HCT116 (cell line): ENCODE results near the gene GARNL3. TPM values are rescaled to one million over a fixed set of nuclear protein-coding genes. Genes with fewer than 3 reads are reported as not detected.
A peak's percentile ranks its signal among the peaks of the same experiment; 100 is the strongest.

Experiments used
- ATAC-seq: fragments of 200-7000 bp; cut with Tn5 transposase; 2 replicates; pipeline ENCODE4 v1.9.1; 2020; ENCODE audit warnings: mild to moderate bottlenecking, moderate library complexity
- BruUV-seq: library from RNA; stranded (reverse); fragments of 400-500 nt; replicated peaks from 2 replicates; lab custom pipeline; 2021; lab: Mats Ljungman, UMichigan
- CTCF ChIA-PET: fragments of 300-600 bp; sonication (Branson Sonifier 250); formaldehyde crosslinking; loops from one replicate; lab custom pipeline; 2021; ENCODE audit warnings: antibody characterized with exemption; lab: Charles Lee
- POLR2A ChIA-PET: fragments of 300-600, 350-600 bp; sonication (Branson Sonifier 250); formaldehyde crosslinking; loops from one replicate; lab custom pipeline; 2021; ENCODE audit warnings: antibody characterized with exemption; lab: Charles Lee
- RAD21 ChIA-PET, 2 experiments: fragments of 300-600 bp; sonication (Branson Sonifier 250); formaldehyde crosslinking; loops; one replicate each; lab custom pipeline; 2023; ENCODE audit warnings: low total read pairs in 2 of 2; ENCODE audit not compliant: uncharacterized antibody in 2 of 2, unreplicated experiment in 2 of 2, low non-redundant PET in 1 of 2; lab: Charles Lee
- DNase-seq: peaks from one replicate; pipeline ENCODE4 v3.0.0-alpha.2; 2010; ENCODE audit warnings: low read depth, low spot score
- H2AFZ ChIP-seq: fragments of 200-600 bp; shearing (Covaris generic), sonication (generic); 2 replicates; pipeline ENCODE4 v1.6.1; 2017; ENCODE audit warnings: low read depth, mixed run types, mixed read lengths, antibody characterized with exemption, low read length; ENCODE audit not compliant: poor library complexity, severe bottlenecking
- H3K27ac ChIP-seq: 2 replicates; pipeline ENCODE4 v1.5.1; 2012; ENCODE audit warnings: low read depth, low read length
- H3K27me3 ChIP-seq: fragments of 200-600 bp; sonication (generic); 2 replicates; pipeline ENCODE4 v1.6.1; 2016; ENCODE audit warnings: mixed run types, low read length, mixed read lengths; ENCODE audit not compliant: insufficient read depth
- H3K36me3 ChIP-seq, 2 experiments: fragments of 200-500 bp in 1 of 2; fragments of 200-600 bp in 1 of 2; sonication (Bioruptor generic) in 1 of 2; sonication (generic) in 1 of 2; 2 replicates each; pipeline versions ENCODE4 v1.5.1 to v1.6.1; 2014 to 2016; ENCODE audit warnings: low read length in 2 of 2, inconsistent platforms in 1 of 2, mixed read lengths in 1 of 2, mixed run types in 1 of 2; ENCODE audit not compliant: insufficient read depth in 2 of 2, control insufficient read depth in 1 of 2
- H3K4me1 ChIP-seq, 2 experiments: fragments of 200-600 bp in 1 of 2; sonication (generic) in 1 of 2; 2 replicates each; pipeline versions ENCODE4 v1.5.1 to v1.6.1; 2012 to 2017; ENCODE audit warnings: low read length in 2 of 2, inconsistent platforms in 1 of 2, mild to moderate bottlenecking in 1 of 2, mixed read lengths in 1 of 2, mixed run types in 1 of 2, moderate library complexity in 1 of 2; ENCODE audit not compliant: insufficient read depth in 2 of 2, control insufficient read depth in 1 of 2
- H3K4me2 ChIP-seq: fragments of 200-600 bp; sonication (generic); 2 replicates; pipeline ENCODE4 v1.6.1; 2017; ENCODE audit warnings: mixed run types, low read length, mixed read lengths
- H3K4me3 ChIP-seq, 2 experiments: fragments of 200-600 bp in 1 of 2; sonication (generic) in 1 of 2; replicated peaks in 1 of 2; 2 replicates each; pipeline ENCODE4 v1.5.1; 2011 to 2016; ENCODE audit warnings: low read length in 2 of 2, control low read depth in 1 of 2, low read depth in 1 of 2, mild to moderate bottlenecking in 1 of 2, mixed read lengths in 1 of 2, mixed run types in 1 of 2
- H3K79me2 ChIP-seq: fragments of 200-600 bp; sonication (generic); 2 replicates; pipeline ENCODE4 v1.6.1; 2017; ENCODE audit warnings: mild to moderate bottlenecking, mixed run types, low read length, moderate library complexity, mixed read lengths; ENCODE audit not compliant: insufficient read depth
- H3K9ac ChIP-seq: fragments of 200-600 bp; sonication (generic); 2 replicates; pipeline ENCODE4 v1.6.1; 2016; ENCODE audit warnings: low read length, mixed read lengths
- H3K9me2 ChIP-seq: fragments of 200-600 bp; sonication (generic), shearing (Covaris generic); 2 replicates; pipeline ENCODE4 v1.6.1; 2017; ENCODE audit warnings: mixed run types, mild to moderate bottlenecking, moderate library complexity; ENCODE audit not compliant: insufficient read depth
- H3K9me3 ChIP-seq, 2 experiments: fragments of 200-500 bp in 1 of 2; fragments of 200-600 bp in 1 of 2; sonication (Bioruptor generic) in 1 of 2; sonication (generic) in 1 of 2; 2 replicates each; pipeline ENCODE4 v1.6.1; 2014 to 2017; ENCODE audit warnings: low read length in 2 of 2, mixed read lengths in 2 of 2, inconsistent platforms in 1 of 2, low read depth in 1 of 2, mild to moderate bottlenecking in 1 of 2, mixed run types in 1 of 2, moderate library complexity in 1 of 2; ENCODE audit not compliant: control insufficient read depth in 1 of 2, insufficient read depth in 1 of 2
- H4K20me1 ChIP-seq: fragments of 200-600 bp; sonication (generic), shearing (Covaris generic); 2 replicates; pipeline ENCODE4 v1.6.1; 2017; ENCODE audit warnings: mixed run types, mild to moderate bottlenecking, moderate library complexity; ENCODE audit not compliant: insufficient read depth
- CBX3 ChIP-seq: IDR thresholded peaks from 2 replicates; pipeline ENCODE4 v1.6.1; 2012; ENCODE audit warnings: low read depth
- FOSL1 ChIP-seq: IDR thresholded peaks from 2 replicates; pipeline ENCODE4 v1.6.1; 2012; ENCODE audit warnings: low read depth
- JUND ChIP-seq: IDR thresholded peaks from 2 replicates; pipeline ENCODE4 v1.6.1; 2012
- POLR2A ChIP-seq: IDR thresholded peaks from 2 replicates; pipeline ENCODE4 v1.7.0; 2011; ENCODE audit warnings: borderline replicate concordance; ENCODE audit not compliant: insufficient read depth, insufficient read length; ENCODE audit errors: extremely low read depth
- RAD21 ChIP-seq: IDR thresholded peaks from 2 replicates; pipeline ENCODE4 v1.6.1; 2012; ENCODE audit warnings: low read depth, mild to moderate bottlenecking
- SIN3A ChIP-seq: IDR thresholded peaks from 2 replicates; pipeline ENCODE4 v1.6.1; 2012; ENCODE audit warnings: low read depth
- TCF7L2 ChIP-seq: IDR thresholded peaks from 2 replicates; pipeline ENCODE4 v1.7.0; 2011; ENCODE audit warnings: borderline replicate concordance, inconsistent platforms; ENCODE audit not compliant: insufficient read depth, insufficient read length; ENCODE audit errors: extremely low read depth
- intact Hi-C: fragments of 100-400 bp; cut with micrococcal nuclease; formaldehyde crosslinking; loops from 2 replicates; pipeline ENCODE4 v1.10.0; 2022
- total RNA-seq: library from RNA; stranded (reverse); gene quantifications from one replicate; pipeline ENCODE4 v1.2.1, GENCODE V29; 2021; ENCODE audit not compliant: unreplicated experiment
- TF ChIP-seq, protein P1 (sequence below): IDR thresholded peaks from 2 replicates; pipeline ENCODE4 v1.6.1; 2012
- TF ChIP-seq, protein P2 (sequence below): IDR thresholded peaks from 2 replicates; pipeline ENCODE4 v1.6.1; 2012
- TF ChIP-seq, protein P3 (sequence below), 3 experiments: fragments of 200-600 bp in 1 of 3; sonication (generic) in 1 of 3; IDR thresholded peaks in 2 of 3; conservative IDR thresholded peaks in 1 of 3; 2 replicates each; pipeline ENCODE4 v1.5.1; 2012 to 2017; ENCODE audit warnings: low read depth in 2 of 3, low read length in 2 of 3, antibody characterized with exemption in 1 of 3, borderline replicate concordance in 1 of 3, control low read depth in 1 of 3, mild to moderate bottlenecking in 1 of 3, mixed read lengths in 1 of 3, mixed run types in 1 of 3, moderate library complexity in 1 of 3; ENCODE audit not compliant: insufficient read depth in 1 of 3
- TF ChIP-seq, protein P4 (sequence below): IDR thresholded peaks from 2 replicates; pipeline ENCODE4 v1.6.1; 2012; ENCODE audit warnings: low read depth

GARNL3 gene
- total RNA-seq, 1 experiment from 2014 or later: 8.8 TPM

DNA sequence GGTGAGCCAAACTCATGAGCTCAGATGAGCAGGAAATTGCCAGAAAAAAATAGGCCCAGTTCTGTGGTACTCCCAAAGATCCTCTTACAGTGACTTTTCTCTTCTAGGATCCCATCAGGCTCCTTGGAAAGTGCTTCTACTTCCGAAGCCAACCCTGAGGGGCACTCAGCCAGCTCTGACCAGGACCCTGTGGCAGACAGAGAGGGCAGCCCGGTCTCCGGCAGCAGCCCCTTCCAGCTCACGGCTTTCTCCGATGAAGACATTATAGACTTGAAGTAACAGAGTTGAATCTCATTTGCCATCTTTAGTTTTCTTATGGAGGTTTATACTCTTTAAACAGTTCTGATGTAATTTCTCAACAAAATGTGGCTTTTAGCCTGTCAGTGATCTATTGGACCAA lies 128.4 kb downstream of the GARNL3 start:
- no peak overlapping the region for H3K27ac ChIP-seq
- RAD21 ChIA-PET: no interaction called here
- no peak overlapping the region for H3K4me3 ChIP-seq
- H4K20me1 ChIP-seq: no peaks in the 10 kb centered on the region
- no peaks in the 10 kb centered on the region for H3K27me3 ChIP-seq
- CTCF ChIA-PET: interaction anchor here (1.9 kb wide), 1 partner anchor 168 kb away, joined by 5 read pairs; no protein-coding TSS in a partner anchor
- POLR2A ChIA-PET: interaction anchor here (0.6 kb wide), 1 partner anchor 431 kb away, joined by 3 read pairs; no protein-coding TSS in a partner anchor
- H3K9me2 ChIP-seq: no peaks in the 10 kb centered on the region
- H2AFZ ChIP-seq: no peak overlapping the region
- intact Hi-C loops: no loop called here
- H3K9me3 ChIP-seq: no peaks in the 10 kb centered on the region
- ATAC-seq: no peak
- peaks cover 32 to 58% of the 10 kb centered on the region in 2 experiments for H3K4me1 ChIP-seq
- DNase-seq: no peak
- no peaks in the 10 kb centered on the region for H3K36me3 ChIP-seq
- no peak overlapping the region for H3K9ac ChIP-seq
- no TSS peak for BruUV-seq
- no peak overlapping the region for H3K4me2 ChIP-seq
- TF ChIP-seq POLR2A (no peak), JUND (no peak), CBX3 (no peak)
- TF ChIP-seq, protein P1, sequence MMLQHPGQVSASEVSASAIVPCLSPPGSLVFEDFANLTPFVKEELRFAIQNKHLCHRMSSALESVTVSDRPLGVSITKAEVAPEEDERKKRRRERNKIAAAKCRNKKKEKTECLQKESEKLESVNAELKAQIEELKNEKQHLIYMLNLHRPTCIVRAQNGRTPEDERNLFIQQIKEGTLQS: no peak
- TF ChIP-seq, protein P2, sequence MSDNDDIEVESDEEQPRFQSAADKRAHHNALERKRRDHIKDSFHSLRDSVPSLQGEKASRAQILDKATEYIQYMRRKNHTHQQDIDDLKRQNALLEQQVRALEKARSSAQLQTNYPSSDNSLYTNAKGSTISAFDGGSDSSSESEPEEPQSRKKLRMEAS: no peak
- H3K79me2 ChIP-seq: peaks cover 1% of the 10 kb centered on the region; the same call in 1 of the 2 replicates

DNA sequence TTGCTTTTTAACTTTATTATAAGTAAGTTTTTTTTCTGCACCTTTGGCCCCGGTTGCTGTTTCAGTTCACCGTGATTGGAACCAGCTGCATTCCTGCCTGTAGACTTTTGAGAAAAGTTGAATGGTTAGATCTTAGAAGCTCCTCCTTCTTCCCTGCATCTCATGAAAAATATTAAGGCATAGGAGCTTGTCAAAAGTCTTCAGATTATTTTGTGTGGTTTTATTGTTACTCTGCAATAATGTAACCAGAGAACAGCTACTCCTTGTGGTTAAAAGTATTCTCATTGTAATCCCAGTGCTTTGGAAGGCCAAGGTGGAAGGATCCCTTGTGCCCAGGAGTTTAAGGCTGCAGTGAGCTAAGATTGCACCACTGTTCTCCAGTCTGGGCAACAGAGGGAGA lies 129.1 kb downstream of the GARNL3 start:
- Histone ChIP-seq H2AFZ (no peak overlapping the region), H3K36me3 (no peaks in the 10 kb centered on the region), H4K20me1 (no peaks in the 10 kb centered on the region), H3K79me2 (peaks cover 4% of the 10 kb centered on the region; the same call in 1 of the 2 replicates), H3K4me1 (peaks cover 25 to 58% of the 10 kb centered on the region in 2 experiments), H3K27ac (no peak overlapping the region), H3K9me2 (no peaks in the 10 kb centered on the region), H3K9ac (no peak overlapping the region), H3K9me3 (no peaks in the 10 kb centered on the region), H3K27me3 (no peaks in the 10 kb centered on the region), H3K4me3 (no peak overlapping the region), H3K4me2 (no peak overlapping the region)
- 0 out of 2 replicates have a peak, but pooled peaks have one; percentile 21 for TF ChIP-seq RAD21
- TF ChIP-seq SIN3A: no peak
- TF ChIP-seq, protein P3, sequence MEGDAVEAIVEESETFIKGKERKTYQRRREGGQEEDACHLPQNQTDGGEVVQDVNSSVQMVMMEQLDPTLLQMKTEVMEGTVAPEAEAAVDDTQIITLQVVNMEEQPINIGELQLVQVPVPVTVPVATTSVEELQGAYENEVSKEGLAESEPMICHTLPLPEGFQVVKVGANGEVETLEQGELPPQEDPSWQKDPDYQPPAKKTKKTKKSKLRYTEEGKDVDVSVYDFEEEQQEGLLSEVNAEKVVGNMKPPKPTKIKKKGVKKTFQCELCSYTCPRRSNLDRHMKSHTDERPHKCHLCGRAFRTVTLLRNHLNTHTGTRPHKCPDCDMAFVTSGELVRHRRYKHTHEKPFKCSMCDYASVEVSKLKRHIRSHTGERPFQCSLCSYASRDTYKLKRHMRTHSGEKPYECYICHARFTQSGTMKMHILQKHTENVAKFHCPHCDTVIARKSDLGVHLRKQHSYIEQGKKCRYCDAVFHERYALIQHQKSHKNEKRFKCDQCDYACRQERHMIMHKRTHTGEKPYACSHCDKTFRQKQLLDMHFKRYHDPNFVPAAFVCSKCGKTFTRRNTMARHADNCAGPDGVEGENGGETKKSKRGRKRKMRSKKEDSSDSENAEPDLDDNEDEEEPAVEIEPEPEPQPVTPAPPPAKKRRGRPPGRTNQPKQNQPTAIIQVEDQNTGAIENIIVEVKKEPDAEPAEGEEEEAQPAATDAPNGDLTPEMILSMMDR (IDR thresholded peaks at IDR 0.05 in 2 of 3, conservative IDR thresholded peaks at IDR 0.05 in 1 of 3; ENCODE audit: borderline replicate concordance in 1 of 3, insufficient read depth in 1 of 3, low read depth in 2 of 3, low read length in 2 of 3): peak in 1 of 3 experiments; percentile 24; a peak in 2 of 6 replicates
- TF ChIP-seq, protein P4, sequence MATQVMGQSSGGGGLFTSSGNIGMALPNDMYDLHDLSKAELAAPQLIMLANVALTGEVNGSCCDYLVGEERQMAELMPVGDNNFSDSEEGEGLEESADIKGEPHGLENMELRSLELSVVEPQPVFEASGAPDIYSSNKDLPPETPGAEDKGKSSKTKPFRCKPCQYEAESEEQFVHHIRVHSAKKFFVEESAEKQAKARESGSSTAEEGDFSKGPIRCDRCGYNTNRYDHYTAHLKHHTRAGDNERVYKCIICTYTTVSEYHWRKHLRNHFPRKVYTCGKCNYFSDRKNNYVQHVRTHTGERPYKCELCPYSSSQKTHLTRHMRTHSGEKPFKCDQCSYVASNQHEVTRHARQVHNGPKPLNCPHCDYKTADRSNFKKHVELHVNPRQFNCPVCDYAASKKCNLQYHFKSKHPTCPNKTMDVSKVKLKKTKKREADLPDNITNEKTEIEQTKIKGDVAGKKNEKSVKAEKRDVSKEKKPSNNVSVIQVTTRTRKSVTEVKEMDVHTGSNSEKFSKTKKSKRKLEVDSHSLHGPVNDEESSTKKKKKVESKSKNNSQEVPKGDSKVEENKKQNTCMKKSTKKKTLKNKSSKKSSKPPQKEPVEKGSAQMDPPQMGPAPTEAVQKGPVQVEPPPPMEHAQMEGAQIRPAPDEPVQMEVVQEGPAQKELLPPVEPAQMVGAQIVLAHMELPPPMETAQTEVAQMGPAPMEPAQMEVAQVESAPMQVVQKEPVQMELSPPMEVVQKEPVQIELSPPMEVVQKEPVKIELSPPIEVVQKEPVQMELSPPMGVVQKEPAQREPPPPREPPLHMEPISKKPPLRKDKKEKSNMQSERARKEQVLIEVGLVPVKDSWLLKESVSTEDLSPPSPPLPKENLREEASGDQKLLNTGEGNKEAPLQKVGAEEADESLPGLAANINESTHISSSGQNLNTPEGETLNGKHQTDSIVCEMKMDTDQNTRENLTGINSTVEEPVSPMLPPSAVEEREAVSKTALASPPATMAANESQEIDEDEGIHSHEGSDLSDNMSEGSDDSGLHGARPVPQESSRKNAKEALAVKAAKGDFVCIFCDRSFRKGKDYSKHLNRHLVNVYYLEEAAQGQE: no peak
- TF ChIP-seq FOSL1: no peak
- TF ChIP-seq TCF7L2: no peak
- DNase-seq (no peak), ATAC-seq (no peak)
- CTCF ChIA-PET: interaction anchor here (1.9 kb wide), 1 partner anchor 169 kb away, joined by 5 read pairs; no protein-coding TSS in a partner anchor
- POLR2A ChIA-PET: interaction anchor here (0.6 kb wide), 2 partner anchors 74 to 430 kb away, joined by 3 read pairs; no protein-coding TSS in a partner anchor
- intact Hi-C loops: no loop called here
- no TSS peak for BruUV-seq
- RAD21 ChIA-PET: no interaction called here
